Measurements from ENCODE around the gene TNFAIP8.

DNA sequence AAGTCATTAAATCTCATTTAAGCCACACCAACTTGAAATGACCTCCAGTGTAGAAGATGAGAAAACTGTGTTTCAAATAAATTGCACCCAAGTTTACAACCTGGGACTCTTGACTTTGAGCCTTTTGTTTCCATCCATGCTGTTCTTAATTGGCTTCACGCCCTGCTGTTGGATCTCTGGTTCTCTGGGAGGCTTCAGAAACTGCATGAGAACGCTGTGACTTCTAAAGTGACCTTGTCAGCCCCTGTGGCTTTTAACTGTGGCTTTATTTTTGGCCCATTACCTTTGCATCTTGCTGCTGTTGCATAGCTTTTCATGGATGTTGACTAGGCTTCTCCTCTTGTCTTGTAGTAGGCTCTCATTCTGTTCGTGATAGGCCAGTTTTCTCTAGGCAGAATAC lies 29.3 kb downstream of the TNFAIP8 start:
- TF ChIP-seq EZH2 (IDR thresholded peaks at IDR 0.05; ENCODE audit: insufficient read depth, poor library complexity, severe bottlenecking) (no peak), EZH2phosphoT487 (IDR thresholded peaks at IDR 0.05; ENCODE audit: insufficient read depth, low read depth) (no peak)
